H1 (cell line): ENCODE measurements around the gene IL16.

ENCODE experiments used
- CBX5 ChIP-seq: fragments of 300-800, 300-1000 bp; sonication (generic); IDR thresholded peaks from 2 replicates; pipeline ENCODE4 v1.7.1; 2016; ENCODE audit warnings: antibody characterized with exemption, low read length, low read depth
- CTCF ChIP-seq, 3 experiments: IDR thresholded peaks; 1 replicate in 2 of 3; 2 replicates in 1 of 3; pipeline versions ENCODE4 v1.5.1 to v1.6.1; 2011; ENCODE audit warnings: low read length in 3 of 3, mild to moderate bottlenecking in 3 of 3, inconsistent platforms in 2 of 3, low read depth in 1 of 3, moderate library complexity in 1 of 3; ENCODE audit not compliant: insufficient read depth in 1 of 3; ENCODE audit errors: control extremely low read depth in 1 of 3
- E2F6 ChIP-seq: IDR thresholded peaks from 2 replicates; pipeline ENCODE4 v1.6.1; 2012; ENCODE audit warnings: inconsistent platforms
- PHF8 ChIP-seq: fragments of 200-600 bp; sonication (generic); conservative IDR thresholded peaks from 2 replicates; pipeline ENCODE4 v1.7.1; 2012; ENCODE audit warnings: low read depth, mild to moderate bottlenecking, inconsistent platforms, low read length, moderate library complexity
- RFX5 ChIP-seq: IDR thresholded peaks from 2 replicates; pipeline ENCODE4 v1.6.1; 2011; ENCODE audit warnings: low read depth, low read length, improper control_type of control experiment, borderline replicate concordance
- SRF ChIP-seq: IDR thresholded peaks from 2 replicates; pipeline ENCODE4 v1.6.1; 2011; ENCODE audit warnings: mild to moderate bottlenecking, low read depth, low read length, moderate library complexity
- SUZ12 ChIP-seq: fragments of 200-600 bp; sonication (generic); IDR thresholded peaks from 2 replicates; pipeline ENCODE4 v1.6.1; 2012; ENCODE audit warnings: mild to moderate bottlenecking, inconsistent platforms, low read length, moderate library complexity, mixed read lengths
- TAF1 ChIP-seq: IDR thresholded peaks from 2 replicates; pipeline ENCODE4 v1.6.1; 2011; ENCODE audit warnings: mild to moderate bottlenecking, low read depth, low read length
- TF ChIP-seq, protein P1 (sequence below): IDR thresholded peaks from 2 replicates; pipeline ENCODE4 v1.6.1; 2012; ENCODE audit warnings: low read length, inconsistent platforms
- TF ChIP-seq, protein P2 (sequence below): IDR thresholded peaks from 2 replicates; pipeline ENCODE4 v1.6.1; 2012; ENCODE audit warnings: inconsistent platforms

DNA sequence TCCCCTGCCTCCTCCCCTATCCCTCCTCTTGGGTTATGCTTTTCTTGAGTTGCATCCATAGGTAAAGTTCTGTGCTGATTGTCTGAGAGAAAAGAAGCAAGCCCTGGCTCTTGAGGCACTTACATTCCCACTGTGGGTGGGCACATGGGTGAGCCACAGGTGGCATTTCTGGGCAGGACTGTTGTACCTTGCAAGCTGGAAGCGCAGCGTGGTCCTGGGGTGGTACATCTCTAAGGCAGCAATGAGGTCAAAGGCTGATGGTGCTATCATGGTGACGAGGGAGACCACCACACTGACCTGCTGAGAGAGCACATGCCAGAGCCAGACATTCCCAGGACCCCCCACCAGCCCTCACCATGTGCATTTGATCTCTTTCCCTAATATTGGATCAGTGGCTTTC lies 152.6 kb downstream of the IL16 start:
- TF ChIP-seq CTCF (IDR thresholded peaks at IDR 0.05; ENCODE audit: control extremely low read depth in 1 of 3, insufficient read depth in 1 of 3, low read depth in 1 of 3, low read length in 3 of 3) (no peak), E2F6 (no peak), SRF (no peak), TAF1 (no peak), CBX5 (no peak), RFX5 (no peak), PHF8 (no peak), SUZ12 (no peak)
- TF ChIP-seq, protein P1, sequence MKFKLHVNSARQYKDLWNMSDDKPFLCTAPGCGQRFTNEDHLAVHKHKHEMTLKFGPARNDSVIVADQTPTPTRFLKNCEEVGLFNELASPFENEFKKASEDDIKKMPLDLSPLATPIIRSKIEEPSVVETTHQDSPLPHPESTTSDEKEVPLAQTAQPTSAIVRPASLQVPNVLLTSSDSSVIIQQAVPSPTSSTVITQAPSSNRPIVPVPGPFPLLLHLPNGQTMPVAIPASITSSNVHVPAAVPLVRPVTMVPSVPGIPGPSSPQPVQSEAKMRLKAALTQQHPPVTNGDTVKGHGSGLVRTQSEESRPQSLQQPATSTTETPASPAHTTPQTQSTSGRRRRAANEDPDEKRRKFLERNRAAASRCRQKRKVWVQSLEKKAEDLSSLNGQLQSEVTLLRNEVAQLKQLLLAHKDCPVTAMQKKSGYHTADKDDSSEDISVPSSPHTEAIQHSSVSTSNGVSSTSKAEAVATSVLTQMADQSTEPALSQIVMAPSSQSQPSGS: no peak
- TF ChIP-seq, protein P2, sequence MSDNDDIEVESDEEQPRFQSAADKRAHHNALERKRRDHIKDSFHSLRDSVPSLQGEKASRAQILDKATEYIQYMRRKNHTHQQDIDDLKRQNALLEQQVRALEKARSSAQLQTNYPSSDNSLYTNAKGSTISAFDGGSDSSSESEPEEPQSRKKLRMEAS: no peak
